Measurements from ENCODE around the gene ATXN7L3B. TPM values are rescaled to one million over a fixed set of nuclear protein-coding genes. Genes with fewer than 3 reads are reported as not detected.
"Not testable (repeated sequence)": the region's sequence is repeated elsewhere in the genome, so short reads cannot be mapped to it uniquely, and the experiment has no call there.

Gene ATXN7L3B
- total RNA-seq, 4 donors from 2014 or later, result 5.9 to 78.2 (median 23.0) TPM

- no peaks in the 10 kb centered on the region for H3K4me1 ChIP-seq
- intact Hi-C loops (cut with DNase I; ENCODE audit: low total_unique reads), result no loop called here
- TF ChIP-seq CTCF (IDR thresholded peaks at IDR 0.05) (no peak), POLR2A (IDR thresholded peaks at IDR 0.05) (no peak)
These were observed 38.4 kb upstream of the ATXN7L3B start for GRCh38 chr12:74499192-74499591.

GRCh38 chr12:74508873-74509657 lies 28.6 kb upstream of the ATXN7L3B start:
- H3K9me3 ChIP-seq; H3K4me3 ChIP-seq; intact Hi-C loops (cut with DNase I; ENCODE audit: low total_unique reads); H3K27me3 ChIP-seq; H3K4me1 ChIP-seq; H3K27ac ChIP-seq; H3K36me3 ChIP-seq; DNase-seq: not testable (repeated sequence)

More at GRCh38 chr12:74499192-74499591, 38.4 kb upstream of the ATXN7L3B start:
- Histone ChIP-seq H3K9me3 (no peaks in the 10 kb centered on the region), H3K36me3 (no peaks in the 10 kb centered on the region), H3K27ac (no peak overlapping the region), H3K4me3 (no peak overlapping the region), H3K27me3 (no peaks in the 10 kb centered on the region)
- no peak for DNase-seq

GRCh38 chr12:74509886-74510285 lies 27.7 kb upstream of the ATXN7L3B start:
- TF ChIP-seq POLR2A (IDR thresholded peaks at IDR 0.05), result no peak
- TF ChIP-seq CTCF (IDR thresholded peaks at IDR 0.05), result no peak
- no peak overlapping the region for H3K27ac ChIP-seq
- no peak overlapping the region for H3K4me3 ChIP-seq
- no peak for DNase-seq
- H3K27me3 ChIP-seq, result no peaks in the 10 kb centered on the region
- H3K4me1 ChIP-seq, result no peaks in the 10 kb centered on the region
- intact Hi-C loops (cut with DNase I; ENCODE audit: low total_unique reads), result no loop called here
- H3K9me3 ChIP-seq, result no peaks in the 10 kb centered on the region
- H3K36me3 ChIP-seq, result no peaks in the 10 kb centered on the region

- Histone ChIP-seq H3K9me3 (no peaks in the 10 kb centered on the region), H3K36me3 (no peaks in the 10 kb centered on the region), H3K4me3 (no peak overlapping the region), H3K27me3 (no peaks in the 10 kb centered on the region), H3K27ac (no peak overlapping the region), H3K4me1 (no peaks in the 10 kb centered on the region)
- no peak for DNase-seq
- intact Hi-C loops (cut with DNase I; ENCODE audit: low total_unique reads), result no loop called here
- TF ChIP-seq POLR2A (IDR thresholded peaks at IDR 0.05) (no peak), CTCF (IDR thresholded peaks at IDR 0.05) (no peak)
These were observed 23.4 kb upstream of the ATXN7L3B start for GRCh38 chr12:74514098-74514872.

GRCh38 chr12:74515849-74516248 lies 21.8 kb upstream of the ATXN7L3B start:
- no peak for DNase-seq
- no peak for TF ChIP-seq CTCF (IDR thresholded peaks at IDR 0.05)
- intact Hi-C loops (cut with DNase I; ENCODE audit: low total_unique reads), result no loop called here
- Histone ChIP-seq H3K27ac (no peak overlapping the region), H3K4me3 (no peak overlapping the region), H3K36me3 (no peaks in the 10 kb centered on the region), H3K4me1 (no peaks in the 10 kb centered on the region), H3K9me3 (no peaks in the 10 kb centered on the region), H3K27me3 (no peaks in the 10 kb centered on the region)
